M059J (cell line): Measurements from ENCODE around the gene CPEB2. TPM values are rescaled to one million over a fixed set of nuclear protein-coding genes. Genes with fewer than 3 reads are reported as not detected.
A peak's percentile ranks its signal among the peaks of the same experiment; 100 is the strongest.

ENCODE experiments used
- DNase-seq: peaks from one replicate; pipeline ENCODE4 v3.0.0-alpha.2; 2012; ENCODE audit warnings: low read depth
- total RNA-seq: library from RNA; depleted of rRNA; stranded (reverse); fragments of >200 nt; shearing (Covaris generic); gene quantifications from 2 replicates; pipeline ENCODE4 v1.2.3, GENCODE V29; 2014; rRNA removed

Gene CPEB2
- total RNA-seq, result 5.5 and 6.2 TPM in 2 replicates

GRCh38 chr4:15001869-15002658 is at the start of gene CPEB2:
Gene CPEB2 (plus strand): TSS chr4:15002481. CDS start chr4:15002674, 193 bp downstream.
- peak; percentile 92 for DNase-seq

GRCh38 chr4:14958436-14958835 is 43.8 kb upstream of the CPEB2 start:
- no peak for DNase-seq

DNA sequence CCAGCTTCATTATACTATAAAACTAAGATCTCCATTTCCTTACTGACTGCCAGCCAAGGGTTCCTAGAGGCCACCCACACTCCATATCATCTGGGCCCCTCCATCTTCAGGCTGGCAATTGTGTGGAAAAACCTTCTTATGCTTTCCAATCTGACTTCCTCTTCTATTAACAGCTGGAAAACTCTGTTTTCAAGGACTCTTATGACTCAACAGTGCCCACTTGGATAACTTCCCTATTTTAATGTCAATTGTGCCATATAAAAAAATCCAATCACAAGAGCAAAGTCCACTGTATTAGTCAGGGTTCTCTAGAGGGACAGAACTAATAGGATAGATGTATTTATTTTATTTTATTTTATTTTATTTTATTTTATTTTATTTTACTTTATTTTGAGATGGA is 41.0 kb upstream of the CPEB2 start:
- no peak for DNase-seq

- DNase-seq, result no peak
Measured at GRCh38 chr4:14965071-14965470, 37.2 kb upstream of the CPEB2 start.

- no peak for DNase-seq
Measured at GRCh38 chr4:14967982-14968381, 34.3 kb upstream of the CPEB2 start.

DNA sequence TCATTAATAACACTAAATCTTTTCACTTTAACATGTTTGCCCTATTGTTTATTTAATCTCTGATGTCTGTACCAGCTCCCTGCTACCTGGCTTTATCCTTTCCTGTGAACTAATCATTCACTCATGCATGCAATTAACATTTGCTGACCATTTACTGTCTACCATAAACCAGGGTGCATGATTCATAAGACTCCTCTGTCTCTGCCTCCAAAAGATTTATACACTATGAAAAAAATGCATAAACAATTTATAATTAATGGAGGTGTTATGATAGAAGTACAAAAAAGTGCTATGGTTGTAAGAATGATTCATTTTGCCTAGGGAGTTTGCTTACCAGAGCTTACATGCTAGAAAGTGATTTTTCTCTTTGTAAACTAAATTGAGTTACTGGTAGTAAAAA is 24.5 kb upstream of the CPEB2 start:
- peak; percentile 61 for DNase-seq

GRCh38 chr4:14984448-14984847 is 17.8 kb upstream of the CPEB2 start:
- DNase-seq, result no peak

GRCh38 chr4:14985161-14985560 is 17.1 kb upstream of the CPEB2 start:
- no peak for DNase-seq

DNA sequence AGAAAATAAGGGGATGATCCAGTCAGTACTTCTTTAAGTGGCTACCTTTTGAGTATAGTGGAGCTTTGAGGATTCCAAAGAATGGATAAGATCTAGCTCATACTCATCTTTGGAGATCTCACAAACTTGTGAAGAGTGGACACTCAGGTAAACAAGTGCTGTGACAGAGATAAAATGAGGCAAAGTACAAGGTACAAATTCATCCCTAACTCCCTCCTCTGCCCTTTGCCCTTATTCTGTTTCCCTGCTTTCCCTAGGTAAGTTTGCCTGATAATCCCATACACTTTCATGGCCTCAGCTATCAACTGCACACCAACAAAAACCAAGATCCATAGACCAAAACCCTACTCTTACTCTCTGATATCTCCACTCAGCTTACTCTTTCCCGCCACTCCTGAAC is 16.4 kb upstream of the CPEB2 start:
- no peak for DNase-seq

GRCh38 chr4:14987054-14987453 is 15.2 kb upstream of the CPEB2 start:
- no peak for DNase-seq

DNA sequence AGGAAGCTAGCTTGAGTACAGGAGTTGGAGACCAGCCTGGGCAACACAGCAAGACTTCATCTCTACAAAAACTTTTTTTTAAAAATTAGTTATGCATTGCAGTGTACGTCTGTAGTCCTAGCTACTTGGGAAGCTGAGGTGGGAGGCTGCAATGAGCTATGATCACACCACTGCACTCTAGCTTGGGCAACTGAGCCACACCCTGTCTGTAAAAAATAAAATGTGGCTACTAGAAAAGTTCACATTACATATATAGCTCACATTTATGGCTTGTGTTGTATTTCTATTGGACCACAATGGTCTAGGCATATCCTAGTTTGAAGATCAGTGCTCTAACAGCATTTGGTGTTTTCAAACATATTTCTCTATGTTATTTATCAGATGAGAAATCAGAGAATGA is 11.8 kb upstream of the CPEB2 start:
- no peak for DNase-seq

GRCh38 chr4:14994242-14994641 is 8.0 kb upstream of the CPEB2 start:
- DNase-seq, result peak; percentile 53

DNA sequence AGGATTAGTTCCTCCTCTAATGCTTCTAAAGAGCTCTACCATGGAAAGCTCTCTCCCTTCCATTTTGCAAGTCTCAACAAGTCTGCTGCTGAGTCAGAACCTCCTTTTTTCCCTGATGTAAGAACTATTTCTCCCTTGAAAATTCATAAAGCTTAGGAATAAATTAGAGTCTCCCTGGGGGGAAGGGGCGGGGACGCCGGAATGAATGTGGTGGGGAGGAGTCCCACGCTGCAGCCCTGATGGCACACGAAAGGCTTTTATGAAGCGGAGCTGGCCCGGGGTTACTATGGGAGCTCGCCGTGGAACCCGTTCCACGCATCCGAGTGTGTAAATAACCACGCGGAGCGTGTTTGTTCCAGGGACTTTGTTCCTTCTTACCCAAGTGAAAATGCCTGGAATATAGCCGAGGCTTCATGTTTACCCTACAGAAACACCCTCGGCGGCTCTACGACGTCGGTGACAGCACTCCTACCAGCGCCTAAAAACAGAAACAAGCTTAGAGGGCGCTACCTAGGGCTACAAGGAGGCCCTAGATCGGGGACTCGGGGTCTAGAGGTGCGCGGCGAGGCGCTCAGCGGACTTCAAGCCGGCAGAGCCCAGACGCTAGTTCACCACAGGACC is 923 bp upstream of the CPEB2 start:
- DNase-seq, result peak; percentile 83

DNA sequence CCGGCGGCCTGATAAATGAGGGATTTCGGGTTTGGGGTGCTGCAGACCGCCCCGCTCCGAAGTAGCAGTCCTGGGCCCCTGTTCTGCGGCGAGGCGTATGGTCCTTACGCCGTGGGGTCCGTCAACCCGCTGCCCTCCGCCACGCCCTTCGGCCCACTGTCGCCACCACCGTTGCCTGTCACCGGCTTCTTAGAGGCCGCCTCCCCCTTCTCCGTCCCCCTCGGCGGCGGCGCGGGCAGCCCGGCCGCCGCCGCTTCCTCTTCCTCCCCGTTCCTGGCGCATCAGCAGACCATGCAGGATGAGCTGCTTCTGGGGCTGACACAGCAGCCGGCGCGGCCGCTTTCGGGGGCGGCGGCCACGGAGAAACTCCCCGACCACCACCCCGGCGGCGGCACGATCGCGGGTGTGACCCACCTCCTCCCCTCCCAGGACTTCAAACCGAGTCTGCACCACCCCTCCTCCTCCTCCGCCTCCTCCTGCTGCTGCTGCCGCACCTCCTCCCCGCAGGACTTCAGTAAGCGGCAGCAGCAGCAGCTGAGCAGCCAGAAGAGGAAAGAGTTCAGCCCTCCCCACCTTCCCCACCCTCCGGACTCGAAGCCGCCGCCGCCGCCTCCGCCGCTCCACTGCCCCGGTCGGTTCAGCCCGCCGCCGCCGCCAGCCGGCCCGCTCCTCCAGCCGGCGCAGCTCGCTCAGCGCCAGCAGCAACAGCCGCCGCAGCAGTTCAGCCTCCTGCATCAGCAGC is 549 bp downstream of the CPEB2 start:
- peak; percentile 70 for DNase-seq

DNA sequence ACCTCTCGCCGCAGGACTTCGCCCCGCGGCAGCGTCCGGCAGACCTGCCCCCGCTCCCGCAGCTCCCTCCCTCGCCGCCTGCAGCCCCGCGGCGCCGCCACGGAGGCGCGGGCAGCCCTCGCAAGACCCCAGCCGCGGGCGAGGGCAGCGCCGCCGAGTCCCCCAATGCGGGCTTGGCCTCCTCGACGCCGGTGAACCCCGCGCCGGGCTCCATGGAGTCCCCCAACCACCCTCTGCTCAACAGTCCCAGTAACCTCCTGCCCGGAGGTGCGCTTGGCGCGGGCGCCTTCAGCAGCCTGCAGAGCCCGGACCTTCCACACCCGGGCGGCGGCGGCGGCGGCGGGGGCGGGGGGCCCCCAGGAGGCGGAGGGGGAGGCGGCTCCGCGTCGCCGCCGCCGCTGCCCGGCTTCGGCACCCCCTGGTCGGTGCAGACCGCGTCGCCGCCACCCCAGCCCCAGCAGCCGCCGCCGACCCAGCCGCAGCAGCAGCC is 1.2 kb downstream of the CPEB2 start:
- peak; percentile 44 for DNase-seq

DNA sequence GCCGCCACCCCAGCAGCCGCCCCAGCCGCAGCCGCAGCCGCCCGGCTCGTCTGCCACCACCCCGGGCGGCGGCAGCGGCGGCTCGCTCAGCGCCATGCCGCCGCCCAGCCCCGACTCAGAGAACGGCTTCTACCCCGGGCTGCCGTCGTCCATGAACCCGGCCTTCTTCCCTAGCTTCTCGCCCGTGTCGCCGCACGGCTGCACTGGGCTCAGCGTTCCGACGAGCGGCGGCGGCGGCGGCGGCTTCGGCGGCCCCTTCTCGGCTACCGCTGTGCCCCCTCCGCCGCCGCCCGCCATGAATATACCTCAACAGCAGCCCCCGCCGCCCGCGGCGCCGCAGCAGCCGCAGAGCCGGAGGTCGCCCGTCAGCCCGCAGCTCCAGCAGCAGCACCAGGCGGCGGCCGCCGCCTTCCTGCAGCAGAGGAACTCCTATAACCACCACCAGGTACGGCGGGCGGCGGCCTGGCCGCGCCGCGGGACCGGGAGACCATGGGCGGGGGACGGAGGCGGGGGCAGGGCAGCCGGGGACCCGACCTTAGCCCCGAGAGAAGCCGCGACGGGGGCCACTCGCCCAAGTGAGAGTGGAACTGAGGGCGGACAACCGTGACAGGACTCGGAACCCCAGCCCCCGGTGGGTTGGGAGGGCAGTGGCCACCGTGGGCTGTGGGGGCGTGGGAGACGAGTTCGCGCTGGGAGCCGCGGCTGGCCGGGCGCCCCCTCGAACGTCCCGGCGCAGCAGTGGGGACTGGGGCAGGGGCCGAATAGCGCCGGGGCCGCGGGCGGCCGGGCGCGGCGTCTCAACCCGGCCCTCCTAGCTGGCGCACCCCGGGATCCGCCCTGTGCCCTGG is 1.8 kb downstream of the CPEB2 start:
- DNase-seq, result peak; percentile 27

GRCh38 chr4:15004739-15005301 is 2.5 kb downstream of the CPEB2 start:
- DNase-seq, result peak; percentile 89

- no peak for DNase-seq
Measured at GRCh38 chr4:15005474-15006115, 3.3 kb downstream of the CPEB2 start.

DNA sequence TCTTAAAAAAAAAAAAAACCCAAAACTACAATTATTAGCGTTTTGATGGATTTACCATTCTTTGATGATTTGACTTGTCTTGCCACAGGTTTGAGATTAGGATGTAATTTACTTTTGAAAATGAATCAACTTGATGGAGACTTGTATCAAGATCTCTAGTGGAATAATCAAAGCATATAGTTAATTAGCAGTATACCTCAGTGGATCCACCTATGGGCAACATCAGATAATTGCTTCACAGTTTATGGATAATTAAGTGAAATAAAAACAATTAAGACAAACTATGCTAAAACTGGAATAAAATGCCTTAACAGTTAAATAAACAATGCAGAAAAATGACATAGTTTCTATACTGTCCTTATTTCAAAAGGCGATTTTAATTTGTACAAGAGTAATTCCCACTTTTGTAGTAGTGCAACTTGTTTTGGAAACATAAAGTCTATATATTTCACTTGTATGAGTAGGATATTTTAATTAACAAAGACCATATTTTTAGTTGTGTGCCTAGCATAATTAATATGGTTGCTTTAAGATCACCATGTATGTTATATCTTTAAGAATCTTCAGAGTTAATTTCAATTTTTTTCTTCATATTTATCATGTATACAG is 4.2 kb downstream of the CPEB2 start:
- DNase-seq, result peak; percentile 25

- DNase-seq, result no peak
Measured at GRCh38 chr4:15007201-15007600, 4.9 kb downstream of the CPEB2 start.
